Hepatocyte (in vitro differentiated cells): Measurements from ENCODE around the gene ESAM. TPM values are rescaled to one million over a fixed set of nuclear protein-coding genes. Genes with fewer than 3 reads are reported as not detected.

Experiments
- DNase-seq: peaks from one replicate; pipeline ENCODE4 v3.0.0-alpha.2; 2016; ENCODE audit warnings: low spot score
- H2AFZ ChIP-seq: fragments of 200-600 bp; sonication (generic); 2 replicates; pipeline ENCODE4 v1.6.0; 2016; ENCODE audit warnings: antibody characterized with exemption, mild to moderate bottlenecking
- H3K27ac ChIP-seq: fragments of 200-600 bp; sonication (generic); 2 replicates; pipeline ENCODE4 v1.5.1; 2016; ENCODE audit warnings: mild to moderate bottlenecking
- H3K27me3 ChIP-seq: fragments of 200-600 bp; sonication (generic); 2 replicates; pipeline ENCODE4 v1.6.1; 2016
- H3K36me3 ChIP-seq: fragments of 200-600 bp; sonication (generic); replicated peaks from 2 replicates; pipeline ENCODE4 v1.5.1; 2016; ENCODE audit warnings: low read depth; ENCODE audit not compliant: insufficient read depth
- H3K4me1 ChIP-seq: fragments of 200-600 bp; sonication (generic); 2 replicates; pipeline ENCODE4 v1.5.1; 2016; ENCODE audit warnings: mild to moderate bottlenecking, moderate library complexity; ENCODE audit not compliant: insufficient read depth
- H3K4me2 ChIP-seq: fragments of 200-600 bp; sonication (generic); 2 replicates; pipeline ENCODE4 v1.6.0; 2016
- H3K4me3 ChIP-seq: fragments of 200-600 bp; sonication (generic); 2 replicates; pipeline ENCODE4 v1.5.1; 2016; ENCODE audit warnings: mild to moderate bottlenecking
- H3K79me2 ChIP-seq: fragments of 200-600 bp; sonication (generic); 2 replicates; pipeline ENCODE4 v1.6.0; 2017; ENCODE audit warnings: mild to moderate bottlenecking
- H3K9me2 ChIP-seq: fragments of 200-600 bp; sonication (generic); replicated peaks from 2 replicates; pipeline ENCODE4 v1.6.0; 2017; ENCODE audit warnings: mild to moderate bottlenecking; ENCODE audit not compliant: insufficient read depth
- H3K9me3 ChIP-seq: fragments of 200-600 bp; sonication (generic); 2 replicates; pipeline ENCODE4 v1.5.1; 2016; ENCODE audit warnings: low read depth, mild to moderate bottlenecking
- H4K20me1 ChIP-seq: fragments of 200-600 bp; sonication (generic); 2 replicates; pipeline ENCODE4 v1.6.0; 2016; ENCODE audit warnings: mild to moderate bottlenecking; ENCODE audit not compliant: insufficient read depth, poor library complexity, severe bottlenecking
- EZH2 ChIP-seq: fragments of 200-600 bp; sonication (generic); IDR thresholded peaks from 2 replicates; pipeline ENCODE4 v1.6.1; 2016; ENCODE audit warnings: antibody characterized with exemption, mild to moderate bottlenecking, borderline replicate concordance
- EZH2phosphoT487 ChIP-seq: fragments of 200-600 bp; sonication (generic); IDR thresholded peaks from one replicate; pipeline ENCODE4 v1.6.1; 2018; ENCODE audit warnings: antibody characterized with exemption, mild to moderate bottlenecking, low read depth, moderate library complexity; ENCODE audit not compliant: unreplicated experiment, severe bottlenecking
- WGBS: methylation state at CpG from one replicate; pipeline ENCODE4 v1.1.6; 2016; ENCODE audit warnings: low lambda C conversion rate; ENCODE audit errors: missing lambda C conversion rate; 5-methylcytosine and 5-hydroxymethylcytosine counted together
- polyA plus RNA-seq: library from polyadenylated mRNA; unstranded; fragments of >200 nt; fragmentation: Nextera tagmentation; extraction: Ambion mirVana; gene quantifications from 2 replicates; pipeline ENCODE4 v1.2.1, GENCODE V29; 2016
- total RNA-seq: library from RNA; depleted of rRNA; stranded (reverse); fragments of >200 nt; gene quantifications from 2 replicates; pipeline ENCODE4 v1.2.3, GENCODE V29; 2014
- TF ChIP-seq, protein P1 (sequence below): fragments of 200-600 bp; sonication (generic); IDR thresholded peaks from 2 replicates; pipeline ENCODE4 v1.5.1; 2016; ENCODE audit warnings: antibody characterized with exemption, mild to moderate bottlenecking; ENCODE audit not compliant: poor library complexity

ESAM gene
- total and polyA plus RNA-seq, 2 experiments from 2014 or later = 3.6 to 3.9 TPM

DNA sequence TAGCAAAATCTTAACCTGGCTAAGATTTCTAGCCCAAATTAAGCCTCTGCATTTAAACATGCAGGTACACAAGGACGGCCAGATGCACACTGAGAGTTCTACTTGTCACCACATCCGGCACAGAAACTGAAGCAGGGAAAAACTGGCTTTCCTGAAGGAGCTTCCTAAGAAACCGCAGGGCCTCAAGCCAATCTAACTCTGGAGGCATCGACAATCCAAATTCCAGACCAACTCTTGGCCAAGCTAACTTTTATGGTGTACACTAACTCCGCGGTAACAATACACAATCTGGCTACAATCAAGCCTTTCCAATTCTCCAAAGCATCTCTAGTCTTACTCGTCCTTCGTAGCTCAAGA, 36.9 kb upstream of the ESAM start:
- no peaks in the 10 kb centered on the region for H3K36me3 ChIP-seq
- peak overlapping the region; percentile 100 for H3K27ac ChIP-seq
- peaks cover 56% of the 10 kb centered on the region for H3K79me2 ChIP-seq
- H3K9me3 ChIP-seq = no peaks in the 10 kb centered on the region
- TF ChIP-seq, protein P1, sequence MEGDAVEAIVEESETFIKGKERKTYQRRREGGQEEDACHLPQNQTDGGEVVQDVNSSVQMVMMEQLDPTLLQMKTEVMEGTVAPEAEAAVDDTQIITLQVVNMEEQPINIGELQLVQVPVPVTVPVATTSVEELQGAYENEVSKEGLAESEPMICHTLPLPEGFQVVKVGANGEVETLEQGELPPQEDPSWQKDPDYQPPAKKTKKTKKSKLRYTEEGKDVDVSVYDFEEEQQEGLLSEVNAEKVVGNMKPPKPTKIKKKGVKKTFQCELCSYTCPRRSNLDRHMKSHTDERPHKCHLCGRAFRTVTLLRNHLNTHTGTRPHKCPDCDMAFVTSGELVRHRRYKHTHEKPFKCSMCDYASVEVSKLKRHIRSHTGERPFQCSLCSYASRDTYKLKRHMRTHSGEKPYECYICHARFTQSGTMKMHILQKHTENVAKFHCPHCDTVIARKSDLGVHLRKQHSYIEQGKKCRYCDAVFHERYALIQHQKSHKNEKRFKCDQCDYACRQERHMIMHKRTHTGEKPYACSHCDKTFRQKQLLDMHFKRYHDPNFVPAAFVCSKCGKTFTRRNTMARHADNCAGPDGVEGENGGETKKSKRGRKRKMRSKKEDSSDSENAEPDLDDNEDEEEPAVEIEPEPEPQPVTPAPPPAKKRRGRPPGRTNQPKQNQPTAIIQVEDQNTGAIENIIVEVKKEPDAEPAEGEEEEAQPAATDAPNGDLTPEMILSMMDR = no peak
- no peak for TF ChIP-seq EZH2phosphoT487
- TF ChIP-seq EZH2 = no peak
- peak overlapping the region; percentile 94 for H2AFZ ChIP-seq
- no peaks in the 10 kb centered on the region for H3K9me2 ChIP-seq
- DNase-seq = peak; percentile 56
- no peaks in the 10 kb centered on the region for H3K27me3 ChIP-seq
- H3K4me3 ChIP-seq = peak overlapping the region; percentile 73
- H3K4me1 ChIP-seq = peaks cover 21% of the 10 kb centered on the region
- H4K20me1 ChIP-seq = peaks cover 42% of the 10 kb centered on the region
- 2% methylated on average over 8 of the region's 8 CpGs for WGBS
- H3K4me2 ChIP-seq = peak overlapping the region; percentile 83

DNA sequence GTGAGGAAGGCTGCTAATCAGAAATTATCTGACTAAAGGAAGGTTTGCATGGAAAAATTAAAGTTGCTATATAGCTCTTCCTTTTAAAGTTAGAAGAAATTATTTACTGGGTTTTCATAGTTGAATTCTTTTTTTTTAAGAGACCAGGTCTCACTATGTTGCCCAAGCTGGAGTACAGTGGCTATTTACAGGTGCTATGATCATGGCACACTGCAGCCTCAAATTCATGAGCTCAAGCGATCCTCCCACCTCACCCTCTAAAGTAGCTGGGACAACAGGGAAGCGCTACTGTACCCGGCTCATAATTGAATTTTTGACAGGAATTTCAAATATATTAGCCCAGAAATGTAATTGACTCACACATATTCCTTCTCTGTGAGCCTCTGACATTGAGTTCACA, 34.2 kb upstream of the ESAM start:
- H3K27me3 ChIP-seq = no peaks in the 10 kb centered on the region

DNA sequence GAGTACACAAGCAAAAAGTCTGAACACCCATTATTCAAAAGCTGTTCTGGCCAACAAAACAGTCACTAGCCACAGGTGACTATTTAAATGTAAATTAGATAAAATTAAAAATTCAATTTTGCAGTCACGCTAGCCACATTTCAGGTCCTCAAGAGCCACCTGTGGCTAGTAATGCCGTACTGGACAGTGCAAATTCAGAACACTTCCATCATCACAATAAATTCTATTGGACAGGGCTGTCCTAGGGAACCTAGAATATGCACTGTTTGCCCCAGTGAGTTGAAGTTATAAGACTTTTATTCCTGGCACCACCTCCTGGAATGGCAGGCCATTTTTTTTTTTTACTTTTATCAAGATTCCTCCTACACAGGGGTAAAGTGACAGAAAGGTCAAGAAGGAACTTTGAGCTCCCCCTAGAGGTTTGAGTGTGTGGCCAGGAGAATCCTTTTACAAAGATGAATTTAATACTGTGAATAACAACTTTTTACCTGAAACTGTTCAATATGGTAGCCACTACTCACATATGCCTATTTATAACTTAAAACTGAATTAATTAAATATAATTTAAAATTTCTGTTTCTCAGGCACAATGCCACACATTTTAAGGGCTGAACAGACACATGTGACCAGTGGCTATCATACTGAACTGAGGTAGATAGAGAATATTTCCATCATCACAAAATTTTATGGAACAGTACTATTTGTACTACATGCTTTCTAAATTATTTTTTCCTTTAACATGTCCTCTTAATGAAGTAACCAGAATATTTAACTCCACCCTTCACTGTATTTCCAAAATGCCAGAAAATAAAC, 31.6 kb upstream of the ESAM start:
- Histone ChIP-seq H2AFZ (no peak overlapping the region), H3K4me1 (peaks cover 13% of the 10 kb centered on the region), H3K4me2 (no peak overlapping the region), H3K79me2 (peaks cover 100% of the 10 kb centered on the region), H3K4me3 (no peak overlapping the region), H3K36me3 (no peaks in the 10 kb centered on the region), H4K20me1 (peaks cover 94% of the 10 kb centered on the region), H3K27ac (no peak overlapping the region), H3K9me3 (no peaks in the 10 kb centered on the region), H3K9me2 (no peaks in the 10 kb centered on the region), H3K27me3 (no peaks in the 10 kb centered on the region)
- 94% methylated on average over 2 of the region's 2 CpGs for WGBS
- TF ChIP-seq, protein P1 = peak; percentile 61
- no peak for TF ChIP-seq EZH2phosphoT487
- peak; percentile 71 for DNase-seq

More for the DNA sequence above, 34.2 kb upstream of the ESAM start:
- WGBS = 94% methylated on average over 3 of the region's 3 CpGs
- H3K79me2 ChIP-seq = peaks cover 82% of the 10 kb centered on the region
- no peak overlapping the region for H3K4me3 ChIP-seq
- no peak overlapping the region for H3K27ac ChIP-seq
- H3K36me3 ChIP-seq = no peaks in the 10 kb centered on the region
- peaks cover 18% of the 10 kb centered on the region for H3K4me1 ChIP-seq
- H4K20me1 ChIP-seq = peaks cover 69% of the 10 kb centered on the region
- no peaks in the 10 kb centered on the region for H3K9me2 ChIP-seq
- no peak for DNase-seq
- no peak overlapping the region for H2AFZ ChIP-seq
- TF ChIP-seq, protein P1 = no peak
- TF ChIP-seq EZH2 = no peak
- TF ChIP-seq EZH2phosphoT487 = no peak
- no peak overlapping the region for H3K4me2 ChIP-seq
- H3K9me3 ChIP-seq = no peaks in the 10 kb centered on the region
